Measurements from ENCODE around the gene AKT3.

- TF ChIP-seq EP300 (IDR thresholded peaks at IDR 0.05) (no peak), CTCF (IDR thresholded peaks at IDR 0.05) (no peak), POLR2AphosphoS5 (IDR thresholded peaks at IDR 0.05) (no peak), POLR2A (IDR thresholded peaks at IDR 0.05) (no peak)
Observed at GRCh38 chr1:243529512-243529911, 320.5 kb downstream of the AKT3 start.

Data from upper lobe of left lung (tissue), 4 donors.